HG03442 (cell line): ENCODE results near the gene PAF1.
"Not testable (repeated sequence)": the region's sequence is repeated elsewhere in the genome, so short reads cannot be mapped to it uniquely, and the experiment has no call there.

Experiments used
- ATAC-seq: cut with Tn5 transposase; IDR thresholded peaks from one replicate; pipeline ENCODE4 v1.9.1; 2021; ENCODE audit warnings: mild to moderate bottlenecking, moderate library complexity; ENCODE audit not compliant: unreplicated experiment

The PAF1 gene

DNA sequence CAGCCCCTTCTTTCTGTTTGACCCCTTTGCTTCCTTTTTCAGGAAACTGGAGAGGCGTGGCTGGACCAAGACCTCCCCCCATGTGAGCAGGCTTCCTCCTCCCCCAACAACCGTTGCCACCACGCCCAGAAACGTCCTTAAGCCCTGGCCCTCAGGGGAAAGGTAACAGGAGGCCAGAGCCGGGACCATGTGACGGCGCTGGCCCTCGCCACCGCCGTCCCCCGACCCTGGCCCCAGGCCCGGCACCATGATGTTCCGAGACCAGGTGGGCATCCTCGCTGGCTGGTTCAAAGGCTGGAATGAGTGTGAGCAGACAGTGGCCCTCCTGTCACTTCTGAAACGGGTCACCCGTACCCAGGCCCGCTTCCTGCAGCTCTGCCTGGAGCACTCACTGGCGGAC lies 34.3 kb downstream of the PAF1 start:
- ATAC-seq, result no peak

DNA sequence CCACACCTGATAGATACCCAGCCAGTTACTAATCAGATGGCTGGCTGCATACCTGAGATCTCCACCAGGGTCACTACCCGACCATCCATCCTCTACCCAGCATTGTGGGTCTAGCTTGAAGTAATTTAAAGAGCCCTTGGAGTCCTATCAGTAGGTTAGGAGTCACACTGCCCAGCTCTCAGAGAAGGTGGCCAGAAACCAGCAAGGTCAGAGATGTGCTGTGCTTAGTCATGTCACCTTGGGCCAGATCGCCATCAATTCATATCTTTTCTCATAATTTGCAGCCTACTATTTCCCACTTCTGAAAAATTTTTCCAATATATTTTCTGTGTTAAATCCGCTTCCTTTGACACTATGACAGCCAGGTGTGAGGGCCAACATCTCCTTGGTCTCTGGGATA lies 34.8 kb downstream of the PAF1 start:
- no peak for ATAC-seq

DNA sequence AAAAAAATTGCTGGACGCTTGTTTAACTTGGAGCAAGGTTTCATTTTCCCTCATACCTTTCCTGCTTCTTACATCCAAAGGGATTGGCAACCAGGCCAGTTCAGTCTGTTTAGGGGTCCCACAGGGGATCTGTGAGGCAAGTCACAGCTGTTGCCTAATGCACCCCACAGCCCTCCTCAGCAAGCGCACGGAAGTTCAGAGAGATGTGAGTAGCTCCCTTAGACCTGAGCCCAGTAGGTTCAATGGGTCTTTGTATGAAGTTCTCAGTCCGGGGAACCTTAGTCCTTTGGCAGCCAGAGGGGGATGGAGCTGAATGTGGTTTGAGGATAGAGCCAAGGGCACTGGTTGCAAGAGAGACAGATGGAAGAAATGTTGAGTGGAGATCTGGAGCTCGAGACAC lies 35.7 kb downstream of the PAF1 start:
- no peak for ATAC-seq

DNA sequence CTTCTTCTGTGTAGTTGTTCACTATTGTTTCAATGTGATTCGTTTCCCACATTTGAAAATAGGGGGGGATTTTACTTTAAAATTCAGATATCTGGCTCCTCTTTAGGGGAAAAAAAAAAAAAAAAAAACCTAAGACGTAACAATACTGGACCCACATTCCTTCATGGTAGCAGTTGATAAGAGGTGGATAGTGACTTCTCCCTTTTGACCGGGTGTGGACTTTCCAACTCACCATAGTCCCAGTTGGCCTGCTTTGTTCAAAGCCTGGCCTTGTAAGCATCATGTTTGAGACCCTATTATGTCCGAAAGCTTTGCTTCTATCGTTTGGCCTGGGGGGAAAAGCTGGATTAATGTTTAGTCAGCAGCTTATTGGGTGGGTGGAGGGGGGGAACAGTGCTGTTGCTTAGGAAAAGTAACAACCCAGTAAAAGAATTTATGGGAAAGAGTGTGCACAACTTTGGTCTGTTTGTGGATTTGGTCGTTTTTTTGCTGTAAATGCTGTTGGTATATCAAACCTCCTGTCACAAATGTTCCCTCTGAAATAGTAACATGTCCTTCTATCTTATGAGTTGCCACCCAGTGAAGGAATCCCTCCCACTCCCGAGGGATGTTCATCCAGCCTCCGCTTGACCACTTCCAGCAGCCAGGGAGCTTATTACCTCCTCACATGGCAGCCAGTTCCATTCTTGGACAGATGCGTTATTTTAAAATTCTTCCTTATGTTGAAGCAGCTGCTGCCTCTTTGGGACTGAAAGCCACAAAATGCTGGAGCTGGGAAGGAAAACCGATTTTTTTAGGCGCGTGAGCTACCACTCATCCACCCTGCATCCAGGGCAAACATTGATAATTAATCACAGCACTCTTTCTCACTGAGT lies 38.3 kb downstream of the PAF1 start:
- ATAC-seq, result no peak

DNA sequence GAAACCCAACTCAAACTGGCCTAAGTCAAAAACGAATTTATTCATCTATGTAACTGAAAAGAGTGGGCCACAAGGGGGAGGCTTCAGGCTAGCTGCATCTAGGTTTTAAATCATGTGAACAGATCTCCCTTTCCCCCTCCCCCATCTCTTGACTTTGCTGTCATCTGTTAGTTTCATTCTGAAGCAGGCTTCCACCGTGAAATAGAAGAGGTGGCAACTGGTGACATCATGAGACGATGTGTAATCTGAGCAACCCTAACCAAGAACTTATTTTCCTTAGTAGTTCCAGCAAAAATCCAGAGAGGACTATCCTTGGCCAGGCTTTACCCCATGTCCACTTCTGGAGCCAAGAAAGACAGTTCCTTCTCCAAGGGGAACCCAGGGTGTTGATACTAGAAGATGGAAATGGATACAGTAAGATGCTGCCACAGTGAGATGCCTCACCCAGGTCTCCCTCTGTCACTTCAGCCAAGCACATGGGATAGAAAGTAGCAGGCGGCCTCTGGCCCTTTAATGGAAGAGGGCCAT lies 39.3 kb downstream of the PAF1 start:
- no peak for ATAC-seq

DNA sequence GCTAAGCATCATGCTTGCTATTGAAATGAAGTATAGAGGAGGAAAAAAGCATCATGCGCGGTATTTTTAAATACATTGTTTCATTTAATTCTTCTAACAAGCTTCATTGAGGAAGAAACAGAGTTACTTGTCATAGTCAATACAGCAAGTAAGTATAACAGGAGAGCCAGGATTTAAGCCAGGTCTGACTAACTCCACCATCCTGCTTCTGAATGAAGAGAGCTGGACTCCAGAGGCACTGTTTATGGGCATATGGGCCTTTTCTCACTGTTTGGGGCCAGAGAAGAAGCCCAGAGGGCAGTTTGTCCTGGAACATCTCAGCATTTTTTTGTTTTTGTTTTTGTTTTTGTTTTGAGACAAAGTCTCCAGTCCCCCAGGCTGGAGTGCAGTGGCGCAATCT lies 40.8 kb downstream of the PAF1 start:
- ATAC-seq, result no peak

DNA sequence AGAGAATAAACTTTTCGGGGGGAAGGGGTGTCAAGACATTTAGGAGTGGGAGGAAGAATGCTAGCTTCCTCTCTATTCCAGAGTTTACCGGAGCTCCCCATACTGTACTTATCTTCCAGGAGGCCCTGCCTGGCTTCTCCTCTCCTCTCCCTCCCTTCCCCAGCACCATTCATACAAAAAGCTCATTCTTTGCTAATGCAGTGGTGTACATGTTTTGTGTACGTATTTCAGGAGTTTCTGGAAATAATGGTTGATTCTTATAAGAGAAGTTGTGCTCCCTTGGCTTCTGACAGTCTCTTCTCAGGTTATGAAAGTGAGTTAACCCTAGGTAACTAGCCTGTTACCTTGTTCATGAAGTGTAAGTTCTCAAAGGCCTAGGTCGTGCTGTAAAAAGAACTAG lies 41.6 kb downstream of the PAF1 start:
- ATAC-seq, result no peak

DNA sequence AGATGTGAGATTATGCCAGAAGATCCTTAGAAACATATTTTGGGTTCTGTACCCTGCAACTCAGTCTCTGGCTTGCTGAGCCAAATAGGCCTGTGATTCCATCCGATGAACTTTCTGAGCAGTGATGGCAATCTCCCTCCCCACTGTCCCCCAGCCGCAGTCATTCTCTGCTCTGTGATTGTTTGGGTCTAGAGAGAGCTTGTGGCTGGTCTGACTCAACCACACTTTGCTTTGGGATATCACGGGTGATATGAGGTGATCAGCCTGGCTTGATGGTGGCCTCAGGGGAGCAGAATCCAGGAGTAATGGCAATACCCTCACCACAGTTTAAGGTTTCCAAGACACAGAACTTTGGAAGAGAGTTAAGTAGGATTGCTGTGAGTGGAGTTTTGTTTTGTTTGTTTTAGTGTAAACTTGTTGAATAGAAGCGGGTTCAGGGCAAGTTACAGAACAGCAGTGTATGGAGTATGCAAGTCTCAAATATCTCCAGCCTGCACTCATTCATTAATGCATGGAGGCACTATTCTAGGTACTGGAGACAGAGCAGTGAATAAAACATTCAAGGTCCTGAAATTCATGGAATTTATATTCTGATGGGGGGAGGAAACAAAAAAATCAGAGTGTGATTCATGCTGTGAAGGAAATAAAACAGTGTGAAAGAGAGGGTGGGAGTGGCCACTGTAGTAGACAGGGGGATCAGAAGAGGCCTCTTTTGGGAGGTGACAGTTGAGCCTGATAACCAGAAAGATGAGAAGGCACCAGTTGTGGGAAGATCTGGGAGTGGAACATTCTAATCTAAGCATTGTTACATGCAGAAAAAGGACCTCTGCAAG lies 43.4 kb downstream of the PAF1 start:
- ATAC-seq, result no peak

DNA sequence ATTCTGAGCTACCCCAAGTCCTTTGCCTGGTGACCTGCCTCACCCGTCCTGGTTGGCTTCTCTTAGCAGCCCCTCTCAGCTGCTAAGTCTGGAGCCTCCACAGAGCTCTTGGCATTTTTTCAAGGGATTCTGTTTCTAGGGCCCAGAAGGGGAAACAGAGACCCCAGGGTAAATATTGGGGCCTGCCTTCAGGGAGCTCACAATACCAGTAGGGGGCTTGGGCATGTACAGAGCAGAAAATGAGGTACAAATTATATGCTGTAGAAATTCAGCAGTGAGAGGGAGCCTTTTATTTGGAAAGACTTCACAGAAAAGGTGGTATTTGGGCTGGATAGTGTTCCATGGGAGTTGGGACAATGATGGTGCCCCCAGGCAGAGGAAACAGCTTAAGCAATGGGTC lies 45.0 kb downstream of the PAF1 start:
- ATAC-seq, result no peak

DNA sequence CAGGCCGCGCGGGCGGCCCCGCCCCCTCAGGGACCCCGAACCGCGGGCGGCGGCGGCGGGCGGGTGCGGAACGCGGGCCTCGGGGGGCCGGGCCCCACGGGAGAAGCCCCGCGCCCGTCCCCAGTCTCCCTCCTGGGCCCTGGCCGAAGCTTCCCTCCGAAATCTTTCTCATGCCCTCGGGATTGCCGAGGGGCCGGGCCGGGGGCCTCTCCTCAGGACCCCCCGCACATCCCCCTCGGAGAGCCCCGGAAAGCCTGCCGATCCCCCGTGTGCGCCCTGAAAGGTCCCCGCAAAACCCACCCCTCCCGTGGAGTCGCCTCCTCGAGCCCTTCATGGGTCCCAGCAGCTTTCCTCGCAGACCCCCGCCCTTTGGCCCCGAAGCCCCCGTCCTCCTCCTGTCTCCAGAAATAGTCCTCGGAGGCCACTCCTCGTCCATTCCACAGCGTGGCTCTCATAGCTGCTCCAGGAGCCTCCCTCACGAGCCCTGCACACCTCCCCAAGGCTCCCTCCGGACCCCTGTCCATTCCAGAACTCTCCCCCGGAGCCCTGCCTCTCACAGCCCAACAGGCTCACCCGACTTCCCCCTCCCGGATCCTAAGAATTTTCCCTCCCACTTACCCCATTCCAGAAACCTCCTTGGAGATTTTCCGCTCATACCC lies 48.1 kb downstream of the PAF1 start:
- peak; percentile 9 for ATAC-seq

DNA sequence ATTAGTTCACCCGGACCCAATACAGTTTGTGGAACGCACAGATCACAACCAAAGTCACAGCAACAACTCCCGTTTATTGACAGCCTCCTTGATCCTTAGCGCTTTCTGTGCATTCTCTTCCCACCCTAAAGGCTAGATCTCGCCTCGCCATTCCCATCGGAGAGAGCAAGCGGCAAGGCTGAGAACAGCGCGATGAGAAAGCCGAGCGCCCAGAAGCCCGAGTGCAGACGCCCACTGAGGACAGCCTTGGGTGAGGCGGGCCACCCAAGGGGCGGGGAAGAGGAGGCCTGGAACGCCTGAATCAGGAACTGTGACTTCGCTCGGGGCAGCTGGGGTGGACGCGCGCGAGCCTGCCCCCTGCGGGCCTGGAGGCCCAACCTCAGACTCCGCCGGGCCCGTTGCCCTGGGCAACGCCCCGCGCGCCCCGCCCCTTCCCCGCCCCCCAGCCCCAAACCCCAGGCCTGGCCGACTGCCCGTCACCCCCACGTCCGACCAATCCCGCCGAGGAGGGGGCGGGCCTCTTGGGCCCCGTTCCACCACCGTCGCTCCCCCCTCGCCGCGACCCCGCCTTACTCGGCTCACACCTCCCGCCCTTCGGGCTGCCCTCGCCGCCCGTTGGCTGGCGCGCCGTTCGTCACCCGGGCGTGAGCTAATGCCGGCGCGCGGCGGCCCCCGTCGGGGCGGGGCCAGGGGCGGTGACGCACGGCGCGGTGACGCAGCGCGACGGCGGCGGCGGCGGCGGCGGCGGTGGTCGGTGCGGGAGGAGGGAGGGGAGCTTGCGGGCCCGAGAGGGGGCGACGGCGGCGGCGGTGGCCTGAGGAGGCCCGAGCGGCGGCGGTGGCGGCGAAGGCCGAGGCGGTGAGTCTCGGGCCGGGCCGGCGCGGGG lies 48.9 kb downstream of the PAF1 start, which contains the start of gene SAMD4B:
Gene SAMD4B (plus strand): TSS at position 703 of the 886 bp plus-strand sequence. CDS start 14,473 bp downstream, outside the sequence.
- ATAC-seq, result peak; percentile 90

DNA sequence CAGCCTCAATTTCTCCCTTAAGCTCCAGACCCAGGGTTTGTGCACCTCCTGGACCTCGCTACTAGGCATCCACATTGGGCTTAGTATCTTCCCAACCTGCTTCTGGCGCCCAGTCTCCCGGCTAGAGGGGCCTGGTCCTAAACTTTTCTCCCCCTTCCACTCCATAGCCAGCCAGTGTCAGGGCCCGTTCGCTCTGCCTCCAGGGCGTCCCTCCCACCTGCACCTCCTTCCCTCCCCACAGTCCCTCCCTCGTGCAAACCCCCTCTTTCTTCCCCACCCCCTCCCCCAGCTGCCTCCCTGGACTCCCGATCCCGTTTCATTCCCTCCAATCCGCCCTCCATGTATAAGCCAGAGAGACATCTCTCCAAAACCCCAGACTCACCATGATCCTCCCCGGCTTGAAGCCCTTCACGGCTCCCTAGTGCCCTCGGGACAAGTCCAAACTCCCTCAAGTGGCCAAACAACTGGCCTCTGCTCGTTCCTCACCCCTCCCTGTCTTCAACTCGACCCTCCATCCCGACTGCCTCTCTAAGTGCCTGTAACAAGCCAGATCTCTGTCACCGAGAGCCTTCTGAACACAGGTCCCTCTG lies 49.7 kb downstream of the PAF1 start:
- no peak for ATAC-seq

DNA sequence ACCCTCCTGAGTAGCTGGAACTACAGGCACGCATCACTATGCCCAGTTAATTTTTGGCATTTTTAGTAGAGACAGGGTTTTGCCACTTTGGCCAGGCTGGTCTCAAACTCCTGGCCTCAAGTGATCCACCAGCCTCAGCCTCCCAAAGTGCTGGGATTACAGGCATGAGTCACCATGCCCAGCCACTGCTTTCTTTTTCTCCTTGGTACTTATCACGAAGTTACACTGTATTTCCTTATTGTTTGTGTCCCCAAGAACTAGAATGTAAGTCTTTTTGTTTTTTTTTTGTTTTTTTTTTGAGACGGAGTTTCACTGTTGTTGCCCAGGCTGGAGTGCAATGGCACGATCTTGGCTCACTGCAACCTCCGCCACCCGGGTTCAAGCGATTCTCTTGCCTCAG lies 50.8 kb downstream of the PAF1 start:
- ATAC-seq, result not testable (repeated sequence)

DNA sequence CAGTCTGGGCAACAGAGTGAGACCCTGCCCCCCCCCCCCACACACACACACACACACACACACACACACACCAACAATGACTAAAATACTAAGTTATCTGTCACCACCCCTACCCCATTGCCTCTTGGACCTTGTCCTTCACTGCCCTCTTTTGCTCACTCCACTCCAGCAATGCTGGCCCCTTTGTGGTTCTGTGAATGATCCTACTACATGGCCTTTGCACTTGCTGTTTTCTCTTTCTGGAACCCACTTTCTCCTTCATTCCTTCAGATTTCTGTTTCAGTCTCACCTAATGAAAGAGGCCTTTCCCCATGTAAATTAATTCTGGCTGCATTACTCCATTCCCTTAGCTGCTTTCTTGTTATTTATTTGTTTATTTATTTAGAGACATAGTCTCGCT lies 51.2 kb downstream of the PAF1 start:
- ATAC-seq, result no peak

DNA sequence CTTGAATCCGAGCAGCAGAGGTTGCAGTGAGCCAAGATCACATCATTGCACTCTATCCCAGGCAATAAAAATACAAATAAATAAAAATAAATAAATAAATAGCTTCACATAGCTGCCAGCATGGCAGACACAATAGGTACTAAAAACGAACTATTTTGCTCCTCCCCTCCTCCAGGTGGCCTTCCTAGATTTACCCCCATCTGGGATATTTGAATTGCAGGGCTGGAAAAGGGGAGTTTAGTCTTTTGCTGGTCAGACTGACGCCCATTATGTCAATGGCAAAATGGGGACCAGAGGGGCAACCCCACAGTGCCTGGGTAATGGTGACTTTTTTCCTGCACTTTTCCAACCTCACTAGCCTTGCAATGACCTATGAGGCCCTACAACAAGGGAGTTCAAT lies 54.4 kb downstream of the PAF1 start:
- no peak for ATAC-seq
